ENCODE data around the gene TEX28. TPM values are rescaled to one million over a fixed set of nuclear protein-coding genes. Genes with fewer than 3 reads are reported as not detected.

Gene TEX28
- total RNA-seq, 1 experiment from 2014 or later: not detected

DNA sequence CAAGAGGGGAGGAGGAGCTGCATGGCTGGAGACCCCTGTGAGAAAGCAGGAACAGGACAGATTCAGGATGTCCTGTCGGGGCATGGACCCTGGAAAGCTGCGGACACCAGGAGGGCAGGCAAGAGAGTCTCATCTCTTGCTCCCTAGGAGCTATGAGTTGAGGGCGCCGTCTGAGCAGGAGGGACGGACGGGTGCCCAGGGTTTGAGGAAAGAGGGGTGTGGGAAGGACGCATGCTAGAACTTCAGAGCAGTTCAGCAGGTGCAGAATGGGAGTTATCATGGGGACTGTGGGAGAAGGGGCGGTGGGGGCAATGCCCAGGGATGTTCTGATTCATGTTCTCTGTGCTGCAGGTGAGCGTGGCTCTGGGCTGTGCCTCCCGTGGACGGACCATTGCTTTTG lies 25.5 kb upstream of the TEX28 start:
- no peaks in the 10 kb centered on the region; a peak in 1 of 4 replicates for H3K4me1 ChIP-seq (ENCODE audit: control insufficient read depth in 1 of 2, insufficient read depth in 2 of 2, low read length in 2 of 2)
- RAD21 ChIA-PET (ENCODE audit: low non-redundant PET in 1 of 2, low total read pairs in 2 of 2, uncharacterized antibody in 2 of 2, unreplicated experiment in 2 of 2): no interaction called here
- H3K9me3 ChIP-seq (ENCODE audit: control insufficient read depth in 1 of 2, insufficient read depth in 1 of 2, low read depth in 1 of 2, low read length in 2 of 2): no peaks in the 10 kb centered on the region
- POLR2A ChIA-PET: no interaction called here
- CTCF ChIA-PET: no interaction called here
- ATAC-seq (no peak), DNase-seq (ENCODE audit: low read depth, low spot score) (no peak)
- no peaks in the 10 kb centered on the region for H3K79me2 ChIP-seq (ENCODE audit: insufficient read depth, low read length)
- H3K9me2 ChIP-seq (ENCODE audit: insufficient read depth): no peaks in the 10 kb centered on the region
- intact Hi-C loops (cut with micrococcal nuclease): no loop called here
- no peaks in the 10 kb centered on the region for H3K36me3 ChIP-seq (ENCODE audit: control insufficient read depth in 1 of 2, insufficient read depth in 2 of 2, low read length in 2 of 2)
- H3K9ac ChIP-seq (ENCODE audit: low read length): no peak overlapping the region
- no peaks in the 10 kb centered on the region for H4K20me1 ChIP-seq (ENCODE audit: insufficient read depth)
- TF ChIP-seq SP1 (IDR thresholded peaks at IDR 0.05; ENCODE audit: low read depth) (no peak), POLR2AphosphoS5 (IDR thresholded peaks at IDR 0.05; ENCODE audit: low read depth, low read length) (no peak), ZFX (IDR thresholded peaks at IDR 0.05) (no peak), YY1 (IDR thresholded peaks at IDR 0.05; ENCODE audit: extremely low read depth, insufficient replicate concordance, low read depth, low read length) (no peak), EZH2phosphoT487 (IDR thresholded peaks at IDR 0.05; ENCODE audit: borderline replicate concordance) (no peak), ZNF274 (IDR thresholded peaks at IDR 0.05; ENCODE audit: low read depth, low read length) (no peak), CEBPB (IDR thresholded peaks at IDR 0.05; ENCODE audit: low read depth) (no peak), TCF7L2 (IDR thresholded peaks at IDR 0.05; ENCODE audit: borderline replicate concordance, extremely low read depth, insufficient read depth, insufficient read length) (no peak), EGR1 (IDR thresholded peaks at IDR 0.05; ENCODE audit: low read depth) (no peak), CBX3 (IDR thresholded peaks at IDR 0.05; ENCODE audit: low read depth) (no peak), FOSL1 (IDR thresholded peaks at IDR 0.05; ENCODE audit: low read depth) (no peak), RAD21 (IDR thresholded peaks at IDR 0.05; ENCODE audit: low read depth) (no peak), SRF (IDR thresholded peaks at IDR 0.05; ENCODE audit: low read depth) (no peak)
- TF ChIP-seq, protein P1, sequence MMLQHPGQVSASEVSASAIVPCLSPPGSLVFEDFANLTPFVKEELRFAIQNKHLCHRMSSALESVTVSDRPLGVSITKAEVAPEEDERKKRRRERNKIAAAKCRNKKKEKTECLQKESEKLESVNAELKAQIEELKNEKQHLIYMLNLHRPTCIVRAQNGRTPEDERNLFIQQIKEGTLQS (IDR thresholded peaks at IDR 0.05): no peak
- TF ChIP-seq, protein P2, sequence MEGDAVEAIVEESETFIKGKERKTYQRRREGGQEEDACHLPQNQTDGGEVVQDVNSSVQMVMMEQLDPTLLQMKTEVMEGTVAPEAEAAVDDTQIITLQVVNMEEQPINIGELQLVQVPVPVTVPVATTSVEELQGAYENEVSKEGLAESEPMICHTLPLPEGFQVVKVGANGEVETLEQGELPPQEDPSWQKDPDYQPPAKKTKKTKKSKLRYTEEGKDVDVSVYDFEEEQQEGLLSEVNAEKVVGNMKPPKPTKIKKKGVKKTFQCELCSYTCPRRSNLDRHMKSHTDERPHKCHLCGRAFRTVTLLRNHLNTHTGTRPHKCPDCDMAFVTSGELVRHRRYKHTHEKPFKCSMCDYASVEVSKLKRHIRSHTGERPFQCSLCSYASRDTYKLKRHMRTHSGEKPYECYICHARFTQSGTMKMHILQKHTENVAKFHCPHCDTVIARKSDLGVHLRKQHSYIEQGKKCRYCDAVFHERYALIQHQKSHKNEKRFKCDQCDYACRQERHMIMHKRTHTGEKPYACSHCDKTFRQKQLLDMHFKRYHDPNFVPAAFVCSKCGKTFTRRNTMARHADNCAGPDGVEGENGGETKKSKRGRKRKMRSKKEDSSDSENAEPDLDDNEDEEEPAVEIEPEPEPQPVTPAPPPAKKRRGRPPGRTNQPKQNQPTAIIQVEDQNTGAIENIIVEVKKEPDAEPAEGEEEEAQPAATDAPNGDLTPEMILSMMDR (IDR thresholded peaks at IDR 0.05 in 2 of 3, conservative IDR thresholded peaks at IDR 0.05 in 1 of 3; ENCODE audit: borderline replicate concordance in 1 of 3, insufficient read depth in 1 of 3, low read depth in 2 of 3, low read length in 2 of 3): no peak
- TF ChIP-seq, protein P3, sequence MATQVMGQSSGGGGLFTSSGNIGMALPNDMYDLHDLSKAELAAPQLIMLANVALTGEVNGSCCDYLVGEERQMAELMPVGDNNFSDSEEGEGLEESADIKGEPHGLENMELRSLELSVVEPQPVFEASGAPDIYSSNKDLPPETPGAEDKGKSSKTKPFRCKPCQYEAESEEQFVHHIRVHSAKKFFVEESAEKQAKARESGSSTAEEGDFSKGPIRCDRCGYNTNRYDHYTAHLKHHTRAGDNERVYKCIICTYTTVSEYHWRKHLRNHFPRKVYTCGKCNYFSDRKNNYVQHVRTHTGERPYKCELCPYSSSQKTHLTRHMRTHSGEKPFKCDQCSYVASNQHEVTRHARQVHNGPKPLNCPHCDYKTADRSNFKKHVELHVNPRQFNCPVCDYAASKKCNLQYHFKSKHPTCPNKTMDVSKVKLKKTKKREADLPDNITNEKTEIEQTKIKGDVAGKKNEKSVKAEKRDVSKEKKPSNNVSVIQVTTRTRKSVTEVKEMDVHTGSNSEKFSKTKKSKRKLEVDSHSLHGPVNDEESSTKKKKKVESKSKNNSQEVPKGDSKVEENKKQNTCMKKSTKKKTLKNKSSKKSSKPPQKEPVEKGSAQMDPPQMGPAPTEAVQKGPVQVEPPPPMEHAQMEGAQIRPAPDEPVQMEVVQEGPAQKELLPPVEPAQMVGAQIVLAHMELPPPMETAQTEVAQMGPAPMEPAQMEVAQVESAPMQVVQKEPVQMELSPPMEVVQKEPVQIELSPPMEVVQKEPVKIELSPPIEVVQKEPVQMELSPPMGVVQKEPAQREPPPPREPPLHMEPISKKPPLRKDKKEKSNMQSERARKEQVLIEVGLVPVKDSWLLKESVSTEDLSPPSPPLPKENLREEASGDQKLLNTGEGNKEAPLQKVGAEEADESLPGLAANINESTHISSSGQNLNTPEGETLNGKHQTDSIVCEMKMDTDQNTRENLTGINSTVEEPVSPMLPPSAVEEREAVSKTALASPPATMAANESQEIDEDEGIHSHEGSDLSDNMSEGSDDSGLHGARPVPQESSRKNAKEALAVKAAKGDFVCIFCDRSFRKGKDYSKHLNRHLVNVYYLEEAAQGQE (IDR thresholded peaks at IDR 0.05; ENCODE audit: low read depth): no peak
- TF ChIP-seq, protein P4, sequence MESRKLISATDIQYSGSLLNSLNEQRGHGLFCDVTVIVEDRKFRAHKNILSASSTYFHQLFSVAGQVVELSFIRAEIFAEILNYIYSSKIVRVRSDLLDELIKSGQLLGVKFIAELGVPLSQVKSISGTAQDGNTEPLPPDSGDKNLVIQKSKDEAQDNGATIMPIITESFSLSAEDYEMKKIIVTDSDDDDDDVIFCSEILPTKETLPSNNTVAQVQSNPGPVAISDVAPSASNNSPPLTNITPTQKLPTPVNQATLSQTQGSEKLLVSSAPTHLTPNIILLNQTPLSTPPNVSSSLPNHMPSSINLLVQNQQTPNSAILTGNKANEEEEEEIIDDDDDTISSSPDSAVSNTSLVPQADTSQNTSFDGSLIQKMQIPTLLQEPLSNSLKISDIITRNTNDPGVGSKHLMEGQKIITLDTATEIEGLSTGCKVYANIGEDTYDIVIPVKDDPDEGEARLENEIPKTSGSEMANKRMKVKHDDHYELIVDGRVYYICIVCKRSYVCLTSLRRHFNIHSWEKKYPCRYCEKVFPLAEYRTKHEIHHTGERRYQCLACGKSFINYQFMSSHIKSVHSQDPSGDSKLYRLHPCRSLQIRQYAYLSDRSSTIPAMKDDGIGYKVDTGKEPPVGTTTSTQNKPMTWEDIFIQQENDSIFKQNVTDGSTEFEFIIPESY (IDR thresholded peaks at IDR 0.05; ENCODE audit: extremely low read depth, insufficient replicate concordance, low read length): no peak
- TF ChIP-seq, protein P5, sequence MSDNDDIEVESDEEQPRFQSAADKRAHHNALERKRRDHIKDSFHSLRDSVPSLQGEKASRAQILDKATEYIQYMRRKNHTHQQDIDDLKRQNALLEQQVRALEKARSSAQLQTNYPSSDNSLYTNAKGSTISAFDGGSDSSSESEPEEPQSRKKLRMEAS (IDR thresholded peaks at IDR 0.05): no peak
- 0 out of 2 replicates have a peak, but pooled peaks cover 5% of the 10 kb centered on the region for H3K27me3 ChIP-seq (ENCODE audit: insufficient read depth, low read length)
- no peak overlapping the region for H3K4me3 ChIP-seq (replicated peaks in 1 of 2; ENCODE audit: low read depth in 1 of 2, low read length in 2 of 2)
- no peak overlapping the region for H3K27ac ChIP-seq (ENCODE audit: low read depth, low read length)
- BruUV-seq (replicated peaks): no TSS peak
- no peak overlapping the region for H3K4me2 ChIP-seq (ENCODE audit: low read length)
- no peak overlapping the region for H2AFZ ChIP-seq (ENCODE audit: low read depth, low read length, poor library complexity, severe bottlenecking)

Data from HCT116 (cell line).